HCT116 (cell line): ENCODE measurements around the gene PPP1R27. TPM values are rescaled to one million over a fixed set of nuclear protein-coding genes. Genes with fewer than 3 reads are reported as not detected.

Experiments
- ATAC-seq: fragments of 200-7000 bp; cut with Tn5 transposase; 2 replicates; pipeline ENCODE4 v1.9.1; 2020; ENCODE audit warnings: mild to moderate bottlenecking, moderate library complexity
- BruUV-seq: library from RNA; stranded (reverse); fragments of 400-500 nt; replicated peaks from 2 replicates; lab custom pipeline; 2021; lab: Mats Ljungman, UMichigan
- CTCF ChIA-PET: fragments of 300-600 bp; sonication (Branson Sonifier 250); formaldehyde crosslinking; loops from one replicate; lab custom pipeline; 2021; ENCODE audit warnings: antibody characterized with exemption; lab: Charles Lee
- POLR2A ChIA-PET: fragments of 300-600, 350-600 bp; sonication (Branson Sonifier 250); formaldehyde crosslinking; loops from one replicate; lab custom pipeline; 2021; ENCODE audit warnings: antibody characterized with exemption; lab: Charles Lee
- RAD21 ChIA-PET, 2 experiments: fragments of 300-600 bp; sonication (Branson Sonifier 250); formaldehyde crosslinking; loops; one replicate each; lab custom pipeline; 2023; ENCODE audit warnings: low total read pairs in 2 of 2; ENCODE audit not compliant: uncharacterized antibody in 2 of 2, unreplicated experiment in 2 of 2, low non-redundant PET in 1 of 2; lab: Charles Lee
- DNase-seq: peaks from one replicate; pipeline ENCODE4 v3.0.0-alpha.2; 2010; ENCODE audit warnings: low read depth, low spot score
- H2AFZ ChIP-seq: fragments of 200-600 bp; shearing (Covaris generic), sonication (generic); 2 replicates; pipeline ENCODE4 v1.6.1; 2017; ENCODE audit warnings: low read depth, mixed run types, mixed read lengths, antibody characterized with exemption, low read length; ENCODE audit not compliant: poor library complexity, severe bottlenecking
- H3K27ac ChIP-seq: 2 replicates; pipeline ENCODE4 v1.5.1; 2012; ENCODE audit warnings: low read depth, low read length
- H3K27me3 ChIP-seq: fragments of 200-600 bp; sonication (generic); 2 replicates; pipeline ENCODE4 v1.6.1; 2016; ENCODE audit warnings: mixed run types, low read length, mixed read lengths; ENCODE audit not compliant: insufficient read depth
- H3K36me3 ChIP-seq, 2 experiments: fragments of 200-500 bp in 1 of 2; fragments of 200-600 bp in 1 of 2; sonication (Bioruptor generic) in 1 of 2; sonication (generic) in 1 of 2; 2 replicates each; pipeline versions ENCODE4 v1.5.1 to v1.6.1; 2014 to 2016; ENCODE audit warnings: low read length in 2 of 2, inconsistent platforms in 1 of 2, mixed read lengths in 1 of 2, mixed run types in 1 of 2; ENCODE audit not compliant: insufficient read depth in 2 of 2, control insufficient read depth in 1 of 2
- H3K4me1 ChIP-seq, 2 experiments: fragments of 200-600 bp in 1 of 2; sonication (generic) in 1 of 2; 2 replicates each; pipeline versions ENCODE4 v1.5.1 to v1.6.1; 2012 to 2017; ENCODE audit warnings: low read length in 2 of 2, inconsistent platforms in 1 of 2, mild to moderate bottlenecking in 1 of 2, mixed read lengths in 1 of 2, mixed run types in 1 of 2, moderate library complexity in 1 of 2; ENCODE audit not compliant: insufficient read depth in 2 of 2, control insufficient read depth in 1 of 2
- H3K4me2 ChIP-seq: fragments of 200-600 bp; sonication (generic); 2 replicates; pipeline ENCODE4 v1.6.1; 2017; ENCODE audit warnings: mixed run types, low read length, mixed read lengths
- H3K4me3 ChIP-seq, 2 experiments: fragments of 200-600 bp in 1 of 2; sonication (generic) in 1 of 2; replicated peaks in 1 of 2; 2 replicates each; pipeline ENCODE4 v1.5.1; 2011 to 2016; ENCODE audit warnings: low read length in 2 of 2, control low read depth in 1 of 2, low read depth in 1 of 2, mild to moderate bottlenecking in 1 of 2, mixed read lengths in 1 of 2, mixed run types in 1 of 2
- H3K79me2 ChIP-seq: fragments of 200-600 bp; sonication (generic); 2 replicates; pipeline ENCODE4 v1.6.1; 2017; ENCODE audit warnings: mild to moderate bottlenecking, mixed run types, low read length, moderate library complexity, mixed read lengths; ENCODE audit not compliant: insufficient read depth
- H3K9ac ChIP-seq: fragments of 200-600 bp; sonication (generic); 2 replicates; pipeline ENCODE4 v1.6.1; 2016; ENCODE audit warnings: low read length, mixed read lengths
- H3K9me2 ChIP-seq: fragments of 200-600 bp; sonication (generic), shearing (Covaris generic); 2 replicates; pipeline ENCODE4 v1.6.1; 2017; ENCODE audit warnings: mixed run types, mild to moderate bottlenecking, moderate library complexity; ENCODE audit not compliant: insufficient read depth
- H3K9me3 ChIP-seq, 2 experiments: fragments of 200-500 bp in 1 of 2; fragments of 200-600 bp in 1 of 2; sonication (Bioruptor generic) in 1 of 2; sonication (generic) in 1 of 2; 2 replicates each; pipeline ENCODE4 v1.6.1; 2014 to 2017; ENCODE audit warnings: low read length in 2 of 2, mixed read lengths in 2 of 2, inconsistent platforms in 1 of 2, low read depth in 1 of 2, mild to moderate bottlenecking in 1 of 2, mixed run types in 1 of 2, moderate library complexity in 1 of 2; ENCODE audit not compliant: control insufficient read depth in 1 of 2, insufficient read depth in 1 of 2
- H4K20me1 ChIP-seq: fragments of 200-600 bp; sonication (generic), shearing (Covaris generic); 2 replicates; pipeline ENCODE4 v1.6.1; 2017; ENCODE audit warnings: mixed run types, mild to moderate bottlenecking, moderate library complexity; ENCODE audit not compliant: insufficient read depth
- CBX3 ChIP-seq: IDR thresholded peaks from 2 replicates; pipeline ENCODE4 v1.6.1; 2012; ENCODE audit warnings: low read depth
- CTCF ChIP-seq, 3 experiments: fragments of 200-600 bp in 1 of 3; sonication (generic) in 1 of 3; IDR thresholded peaks in 2 of 3; conservative IDR thresholded peaks in 1 of 3; 2 replicates each; pipeline ENCODE4 v1.5.1; 2012 to 2017; ENCODE audit warnings: low read depth in 2 of 3, low read length in 2 of 3, antibody characterized with exemption in 1 of 3, borderline replicate concordance in 1 of 3, control low read depth in 1 of 3, mild to moderate bottlenecking in 1 of 3, mixed read lengths in 1 of 3, mixed run types in 1 of 3, moderate library complexity in 1 of 3; ENCODE audit not compliant: insufficient read depth in 1 of 3
- EGR1 ChIP-seq: IDR thresholded peaks from 2 replicates; pipeline ENCODE4 v1.6.1; 2012; ENCODE audit warnings: low read depth
- ELF1 ChIP-seq: IDR thresholded peaks from 2 replicates; pipeline ENCODE4 v1.6.1; 2012; ENCODE audit warnings: low read depth, borderline replicate concordance
- FOSL1 ChIP-seq: IDR thresholded peaks from 2 replicates; pipeline ENCODE4 v1.6.1; 2012; ENCODE audit warnings: low read depth
- POLR2AphosphoS5 ChIP-seq: IDR thresholded peaks from 2 replicates; pipeline ENCODE4 v1.6.1; 2011; ENCODE audit warnings: mild to moderate bottlenecking, low read depth, low read length, moderate library complexity
- REST ChIP-seq: IDR thresholded peaks from 2 replicates; pipeline ENCODE4 v1.6.1; 2012; ENCODE audit warnings: low read depth
- SIN3A ChIP-seq: IDR thresholded peaks from 2 replicates; pipeline ENCODE4 v1.6.1; 2012; ENCODE audit warnings: low read depth
- SRF ChIP-seq: IDR thresholded peaks from 2 replicates; pipeline ENCODE4 v1.6.1; 2012; ENCODE audit warnings: low read depth
- ZFX ChIP-seq: fragments of 450-650 bp; IDR thresholded peaks from 2 replicates; pipeline ENCODE4 v1.6.1; 2017
- intact Hi-C: fragments of 100-400 bp; cut with micrococcal nuclease; formaldehyde crosslinking; loops from 2 replicates; pipeline ENCODE4 v1.10.0; 2022
- total RNA-seq: library from RNA; stranded (reverse); gene quantifications from one replicate; pipeline ENCODE4 v1.2.1, GENCODE V29; 2021; ENCODE audit not compliant: unreplicated experiment

PPP1R27 gene
- total RNA-seq, 1 experiment from 2014 or later = not detected

- DNase-seq (no peak), ATAC-seq (no peak)
- BruUV-seq = no TSS peak
- no peak overlapping the region for H2AFZ ChIP-seq
- H3K27ac ChIP-seq = no peak overlapping the region
- ChIA-PET RAD21 (no interaction called here), CTCF (no interaction called here), POLR2A (interaction anchor here (1.2 kb wide), 1 partner anchor 60 kb away, joined by 3 read pairs; no protein-coding TSS in a partner anchor)
- no peak overlapping the region for H3K9ac ChIP-seq
- intact Hi-C loops = no loop called here
- no peak overlapping the region for H3K4me2 ChIP-seq
- no peak for TF ChIP-seq CTCF (IDR thresholded peaks at IDR 0.05 in 2 of 3, conservative IDR thresholded peaks at IDR 0.05 in 1 of 3; ENCODE audit: borderline replicate concordance in 1 of 3, insufficient read depth in 1 of 3, low read depth in 2 of 3, low read length in 2 of 3)
- TF ChIP-seq SRF = no peak
- TF ChIP-seq EGR1 = no peak
- no peak for TF ChIP-seq ELF1
- TF ChIP-seq CBX3 = no peak
- TF ChIP-seq SIN3A = no peak
- no peak for TF ChIP-seq FOSL1
- TF ChIP-seq ZFX = no peak
- no peak for TF ChIP-seq POLR2AphosphoS5
- TF ChIP-seq REST = no peak
- H3K4me1 ChIP-seq = peaks cover 3 to 16% of the 10 kb centered on the region in 2 experiments; a peak in 2 of 4 replicates
- H3K9me2 ChIP-seq = no peaks in the 10 kb centered on the region
- H4K20me1 ChIP-seq = no peaks in the 10 kb centered on the region
- no peaks in the 10 kb centered on the region for H3K9me3 ChIP-seq
- no peaks in the 10 kb centered on the region for H3K36me3 ChIP-seq
- no peak overlapping the region for H3K4me3 ChIP-seq
- H3K79me2 ChIP-seq = no peaks in the 10 kb centered on the region
- H3K27me3 ChIP-seq = peaks cover 3% of the 10 kb centered on the region; the same call in 1 of the 2 replicates
Observed at GRCh38 chr17:81812571-81813370, 22.1 kb downstream of the PPP1R27 start.
